DND-41 (cell line): ENCODE results near the gene CALHM6.

Experiments used
- EZH2 ChIP-seq: IDR thresholded peaks from 3 replicates; pipeline ENCODE4 v1.6.1; 2012; ENCODE audit warnings: borderline replicate concordance, low read depth, mild to moderate bottlenecking, moderate library complexity, low read length, inconsistent platforms; ENCODE audit not compliant: severe bottlenecking
- TF ChIP-seq, protein P1 (sequence below): IDR thresholded peaks from 2 replicates; pipeline ENCODE4 v1.5.1; 2012; ENCODE audit warnings: borderline replicate concordance, low read length, moderate library complexity, mild to moderate bottlenecking; ENCODE audit not compliant: poor library complexity, severe bottlenecking; ENCODE audit errors: extremely low read depth

DNA sequence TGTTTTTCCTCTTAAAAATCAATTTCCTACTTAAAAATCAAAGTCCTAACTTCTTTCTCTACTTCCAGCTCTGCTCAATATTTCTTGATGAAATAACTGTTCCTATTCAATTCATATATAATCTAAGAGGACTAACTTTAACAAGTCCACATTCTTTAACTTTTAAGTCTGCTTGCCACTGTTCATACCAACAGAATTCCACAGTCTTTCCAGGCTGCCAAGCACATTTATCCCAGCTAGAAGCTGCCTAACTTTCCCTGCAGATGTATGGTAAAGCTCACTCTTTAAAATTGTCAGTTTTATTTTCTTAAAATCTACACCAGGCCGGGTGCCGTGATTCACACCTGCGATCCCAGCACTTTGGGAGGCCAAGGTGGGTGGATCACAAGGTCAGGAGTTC is 11.5 kb downstream of the CALHM6 start:
- TF ChIP-seq, protein P1, sequence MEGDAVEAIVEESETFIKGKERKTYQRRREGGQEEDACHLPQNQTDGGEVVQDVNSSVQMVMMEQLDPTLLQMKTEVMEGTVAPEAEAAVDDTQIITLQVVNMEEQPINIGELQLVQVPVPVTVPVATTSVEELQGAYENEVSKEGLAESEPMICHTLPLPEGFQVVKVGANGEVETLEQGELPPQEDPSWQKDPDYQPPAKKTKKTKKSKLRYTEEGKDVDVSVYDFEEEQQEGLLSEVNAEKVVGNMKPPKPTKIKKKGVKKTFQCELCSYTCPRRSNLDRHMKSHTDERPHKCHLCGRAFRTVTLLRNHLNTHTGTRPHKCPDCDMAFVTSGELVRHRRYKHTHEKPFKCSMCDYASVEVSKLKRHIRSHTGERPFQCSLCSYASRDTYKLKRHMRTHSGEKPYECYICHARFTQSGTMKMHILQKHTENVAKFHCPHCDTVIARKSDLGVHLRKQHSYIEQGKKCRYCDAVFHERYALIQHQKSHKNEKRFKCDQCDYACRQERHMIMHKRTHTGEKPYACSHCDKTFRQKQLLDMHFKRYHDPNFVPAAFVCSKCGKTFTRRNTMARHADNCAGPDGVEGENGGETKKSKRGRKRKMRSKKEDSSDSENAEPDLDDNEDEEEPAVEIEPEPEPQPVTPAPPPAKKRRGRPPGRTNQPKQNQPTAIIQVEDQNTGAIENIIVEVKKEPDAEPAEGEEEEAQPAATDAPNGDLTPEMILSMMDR = no peak
- TF ChIP-seq EZH2 = no peak
